Cardiac muscle cell (in vitro differentiated cells and primary cell): Measurements from ENCODE around the gene FGF4. TPM values are rescaled to one million over a fixed set of nuclear protein-coding genes. Genes with fewer than 3 reads are reported as not detected.

Experiments
- DNase-seq, 2 donors: peaks; one replicate each; pipeline versions ENCODE4 v3.0.0 to v3.0.0-alpha.2; 2010 to 2017; ENCODE audit warnings: low read depth in 1 of 2, low spot score in 1 of 2
- H3K27ac ChIP-seq: fragments of 200-600 bp; sonication (generic); 2 replicates; pipeline ENCODE4 v1.5.1; 2016
- H3K27me3 ChIP-seq: fragments of 200-600 bp; sonication (generic); 2 replicates; pipeline ENCODE4 v1.6.0; 2016; ENCODE audit warnings: control low read depth
- H3K36me3 ChIP-seq: fragments of 200-600 bp; sonication (generic); 2 replicates; pipeline ENCODE4 v1.5.1; 2016; ENCODE audit warnings: control low read depth
- H3K4me1 ChIP-seq: fragments of 200-600 bp; sonication (generic); 2 replicates; pipeline ENCODE4 v1.8.1; 2017; ENCODE audit warnings: low read depth, mild to moderate bottlenecking, mixed run types
- H3K4me3 ChIP-seq: fragments of 200-600 bp; sonication (generic); 2 replicates; pipeline ENCODE4 v1.5.1; 2016; ENCODE audit warnings: mild to moderate bottlenecking
- H3K9me3 ChIP-seq: fragments of 200-600 bp; sonication (generic); 2 replicates; pipeline ENCODE4 v1.5.1; 2017; ENCODE audit warnings: low read depth, mild to moderate bottlenecking, control low read depth
- polyA plus RNA-seq: library from polyadenylated mRNA; unstranded; fragments of >200 nt; fragmentation: Nextera tagmentation; extraction: Ambion mirVana; gene quantifications from 2 replicates; pipeline ENCODE4 v1.2.1, GENCODE V29; 2016
- total RNA-seq: library from RNA; depleted of rRNA; stranded (reverse); fragments of >200 nt; gene quantifications from 2 replicates; pipeline ENCODE4 v1.2.3, GENCODE V29; 2016
- TF ChIP-seq, protein P1 (sequence below): IDR thresholded peaks from 2 replicates; pipeline ENCODE4 v1.5.1; 2012; ENCODE audit warnings: low read depth, mild to moderate bottlenecking, low read length

The FGF4 gene
- total and polyA plus RNA-seq, 2 experiments from 2014 or later, result not detected

DNA sequence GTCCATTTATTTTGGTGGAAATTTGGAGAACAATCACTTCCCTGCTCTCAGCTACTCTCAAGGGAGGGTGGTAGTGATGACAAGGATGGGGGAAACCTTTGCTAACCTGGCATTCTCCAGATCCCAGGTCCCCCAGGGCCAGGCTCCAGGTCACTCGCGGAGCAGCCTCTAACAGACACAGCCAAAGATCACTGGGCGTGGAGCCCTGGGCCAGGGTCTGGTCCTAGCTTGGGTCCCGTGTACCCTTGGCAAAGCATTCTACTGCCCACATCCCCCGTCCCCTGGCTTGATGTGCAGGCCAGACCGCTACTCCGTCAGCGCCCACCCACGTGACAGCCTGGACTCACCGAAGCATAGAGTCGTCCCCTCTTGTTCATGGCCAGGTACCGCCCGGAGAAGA is 40.8 kb upstream of the FGF4 start:
- H3K4me1 ChIP-seq, result peaks cover 13% of the 10 kb centered on the region
- DNase-seq, result no peak
- TF ChIP-seq, protein P1, sequence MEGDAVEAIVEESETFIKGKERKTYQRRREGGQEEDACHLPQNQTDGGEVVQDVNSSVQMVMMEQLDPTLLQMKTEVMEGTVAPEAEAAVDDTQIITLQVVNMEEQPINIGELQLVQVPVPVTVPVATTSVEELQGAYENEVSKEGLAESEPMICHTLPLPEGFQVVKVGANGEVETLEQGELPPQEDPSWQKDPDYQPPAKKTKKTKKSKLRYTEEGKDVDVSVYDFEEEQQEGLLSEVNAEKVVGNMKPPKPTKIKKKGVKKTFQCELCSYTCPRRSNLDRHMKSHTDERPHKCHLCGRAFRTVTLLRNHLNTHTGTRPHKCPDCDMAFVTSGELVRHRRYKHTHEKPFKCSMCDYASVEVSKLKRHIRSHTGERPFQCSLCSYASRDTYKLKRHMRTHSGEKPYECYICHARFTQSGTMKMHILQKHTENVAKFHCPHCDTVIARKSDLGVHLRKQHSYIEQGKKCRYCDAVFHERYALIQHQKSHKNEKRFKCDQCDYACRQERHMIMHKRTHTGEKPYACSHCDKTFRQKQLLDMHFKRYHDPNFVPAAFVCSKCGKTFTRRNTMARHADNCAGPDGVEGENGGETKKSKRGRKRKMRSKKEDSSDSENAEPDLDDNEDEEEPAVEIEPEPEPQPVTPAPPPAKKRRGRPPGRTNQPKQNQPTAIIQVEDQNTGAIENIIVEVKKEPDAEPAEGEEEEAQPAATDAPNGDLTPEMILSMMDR, result no peak
- H3K27ac ChIP-seq, result no peak overlapping the region
- H3K27me3 ChIP-seq, result peaks cover 68% of the 10 kb centered on the region
- H3K9me3 ChIP-seq, result no peaks in the 10 kb centered on the region
- H3K36me3 ChIP-seq, result no peaks in the 10 kb centered on the region
- no peak overlapping the region for H3K4me3 ChIP-seq

DNA sequence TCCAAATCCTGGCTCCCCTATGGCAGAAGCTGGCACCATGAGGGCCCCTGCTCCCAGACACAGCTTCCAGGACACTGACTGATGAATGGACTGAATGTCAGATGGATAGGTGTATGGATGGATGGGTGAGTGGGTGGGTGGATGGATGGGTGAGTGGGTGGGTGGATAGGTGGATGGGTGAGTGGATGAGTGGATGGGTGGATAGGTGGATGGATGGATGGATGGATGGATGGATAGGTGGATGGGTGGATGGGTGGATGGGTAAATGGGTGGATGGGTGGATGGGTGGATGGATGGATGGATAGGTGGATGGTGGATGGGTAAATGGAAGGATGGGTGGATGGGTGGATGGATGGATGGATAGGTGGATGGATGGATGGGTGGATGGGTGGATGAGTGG is 39.8 kb upstream of the FGF4 start:
- no peaks in the 10 kb centered on the region for H3K36me3 ChIP-seq
- H3K4me1 ChIP-seq, result peaks cover 13% of the 10 kb centered on the region
- H3K27ac ChIP-seq, result no peak overlapping the region
- H3K27me3 ChIP-seq, result peaks cover 58% of the 10 kb centered on the region
- TF ChIP-seq, protein P1, result no peak
- no peak overlapping the region for H3K4me3 ChIP-seq
- DNase-seq, result no peak
- no peaks in the 10 kb centered on the region for H3K9me3 ChIP-seq

DNA sequence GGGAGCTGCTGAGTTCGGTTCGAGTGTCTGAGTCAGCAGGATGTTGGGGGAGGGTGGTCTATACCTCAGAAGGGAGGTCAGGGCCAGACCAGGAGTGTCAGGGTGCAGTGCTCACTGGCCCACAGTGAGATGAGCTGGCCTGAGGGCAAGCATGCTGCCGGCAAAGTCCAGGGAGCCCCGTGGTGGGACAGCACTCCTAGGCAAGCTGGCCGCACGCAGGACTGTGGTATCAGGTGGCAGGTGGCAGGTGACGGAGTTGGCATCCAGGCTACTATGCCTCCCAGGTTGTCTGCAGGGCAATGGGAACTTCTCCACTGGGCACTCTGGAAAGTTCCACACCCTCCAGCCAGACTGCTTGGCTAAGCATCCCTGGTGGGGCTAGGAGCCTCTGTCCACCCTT is 39.3 kb upstream of the FGF4 start:
- H3K9me3 ChIP-seq, result no peaks in the 10 kb centered on the region
- no peak overlapping the region for H3K4me3 ChIP-seq
- DNase-seq, result no peak
- TF ChIP-seq, protein P1, result no peak
- no peaks in the 10 kb centered on the region for H3K36me3 ChIP-seq
- H3K27me3 ChIP-seq, result peaks cover 53% of the 10 kb centered on the region
- H3K27ac ChIP-seq, result no peak overlapping the region
- peaks cover 13% of the 10 kb centered on the region for H3K4me1 ChIP-seq

DNA sequence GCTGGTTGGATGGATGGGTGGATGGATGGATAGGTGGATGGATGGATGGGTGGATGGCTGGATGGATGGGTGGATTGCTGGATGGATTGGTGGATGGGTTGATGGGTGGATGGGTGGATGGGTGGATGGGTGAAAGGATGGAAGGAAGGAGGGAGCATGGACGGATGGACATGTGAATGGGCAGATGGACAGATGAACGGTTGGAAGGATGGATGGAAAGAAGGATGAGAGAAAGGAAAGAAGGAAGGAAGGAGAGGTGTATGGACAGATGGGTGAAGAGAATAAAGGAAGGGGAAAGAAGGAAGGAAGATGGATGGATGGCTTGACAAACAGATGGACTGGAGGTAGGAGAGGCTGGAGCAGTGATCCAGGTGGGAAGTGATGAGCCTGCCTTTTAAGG is 38.7 kb upstream of the FGF4 start:
- H3K9me3 ChIP-seq, result no peaks in the 10 kb centered on the region
- TF ChIP-seq, protein P1, result no peak
- H3K36me3 ChIP-seq, result no peaks in the 10 kb centered on the region
- peaks cover 47% of the 10 kb centered on the region for H3K27me3 ChIP-seq
- H3K4me1 ChIP-seq, result peaks cover 13% of the 10 kb centered on the region
- no peak overlapping the region for H3K27ac ChIP-seq
- DNase-seq, result no peak
- H3K4me3 ChIP-seq, result no peak overlapping the region

DNA sequence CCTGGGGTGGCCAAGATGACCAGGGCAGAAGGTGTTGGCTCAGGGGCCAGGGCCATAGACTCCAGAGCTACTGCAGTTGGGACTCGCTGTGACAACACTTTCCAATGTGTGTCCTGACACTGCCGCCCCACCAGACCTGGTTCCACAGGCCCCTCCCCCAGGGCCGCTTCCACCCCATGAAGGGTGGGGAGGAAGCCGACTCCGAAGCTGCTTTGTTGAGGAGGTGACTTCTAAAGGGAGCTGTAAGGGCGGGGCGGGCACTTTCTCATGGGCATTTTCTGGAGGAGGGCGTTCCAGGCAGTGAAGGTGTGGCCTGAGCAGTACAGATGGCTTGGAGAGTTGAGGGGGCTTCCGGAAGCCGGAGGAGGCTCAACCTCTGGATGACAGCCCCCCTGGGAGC is 37.8 kb upstream of the FGF4 start:
- H3K36me3 ChIP-seq, result no peaks in the 10 kb centered on the region
- peaks cover 13% of the 10 kb centered on the region for H3K4me1 ChIP-seq
- TF ChIP-seq, protein P1, result no peak
- H3K4me3 ChIP-seq, result no peak overlapping the region
- DNase-seq, result no peak
- no peak overlapping the region for H3K27ac ChIP-seq
- peaks cover 38% of the 10 kb centered on the region for H3K27me3 ChIP-seq
- H3K9me3 ChIP-seq, result no peaks in the 10 kb centered on the region

DNA sequence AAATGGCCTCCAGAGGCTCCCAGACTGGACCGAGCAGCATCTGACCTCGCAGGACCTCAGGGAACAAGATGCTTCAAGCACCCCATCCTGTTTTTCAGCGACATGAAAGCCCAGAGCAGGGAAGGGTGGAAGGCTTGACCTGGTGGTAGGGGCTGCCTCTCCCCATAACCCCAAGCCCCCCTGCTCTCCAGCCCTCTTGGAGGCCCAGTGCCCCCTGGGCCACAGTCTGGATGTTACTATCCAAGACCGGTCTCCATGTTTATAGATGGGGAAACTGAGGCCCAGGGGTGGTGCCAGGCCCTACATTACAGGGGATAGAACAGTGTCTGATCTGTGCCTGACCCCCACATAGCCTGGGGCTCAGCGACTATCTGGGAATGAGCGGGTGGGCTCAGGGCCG is 37.1 kb upstream of the FGF4 start:
- Histone ChIP-seq H3K9me3 (no peaks in the 10 kb centered on the region), H3K27ac (no peak overlapping the region), H3K27me3 (peaks cover 31% of the 10 kb centered on the region), H3K4me1 (peaks cover 7% of the 10 kb centered on the region), H3K36me3 (no peaks in the 10 kb centered on the region), H3K4me3 (no peak overlapping the region)
- TF ChIP-seq, protein P1, result no peak
- DNase-seq, result no peak
